Kidney (tissue), 14 donors: ENCODE results near the gene RBMS3. TPM values are rescaled to one million over a fixed set of nuclear protein-coding genes. Genes with fewer than 3 reads are reported as not detected.

Experiments
- DNase-seq, 5 donors: peaks; one replicate each; pipeline ENCODE4 v3.0.0-alpha.2; 2013 to 2020
- FAIRE-seq: peaks from 2 replicates; lab custom pipeline; 2012; peaks lifted over from hg19 to GRCh38; lab: Jason Lieb, UNC
- H3K27ac ChIP-seq, 2 donors: one replicate each; pipeline ENCODE4 v1.7.0; 2013; ENCODE audit warnings: low read depth in 2 of 2, low read length in 2 of 2, inconsistent platforms in 1 of 2
- H3K27me3 ChIP-seq: one replicate; pipeline ENCODE4 v1.7.1; 2013; ENCODE audit warnings: low read length, inconsistent platforms; ENCODE audit not compliant: control insufficient read depth, insufficient read depth
- H3K36me3 ChIP-seq, 3 donors: one replicate each; pipeline versions ENCODE4 v1.7.0 to v1.7.1; 2013; ENCODE audit warnings: low read length in 3 of 3, control low read depth in 1 of 3, inconsistent platforms in 1 of 3; ENCODE audit not compliant: insufficient read depth in 3 of 3, control insufficient read depth in 2 of 3
- H3K4me1 ChIP-seq, 3 donors: one replicate each; pipeline versions ENCODE4 v1.7.0 to v1.7.1; 2013; ENCODE audit warnings: low read length in 3 of 3, inconsistent platforms in 1 of 3, low read depth in 1 of 3; ENCODE audit not compliant: control insufficient read depth in 2 of 3, insufficient read depth in 2 of 3
- H3K4me3 ChIP-seq, 3 donors: one replicate each; pipeline versions ENCODE4 v1.7.0 to v1.8.1; 2013; ENCODE audit warnings: low read length in 3 of 3, control low read depth in 1 of 3, inconsistent platforms in 1 of 3
- H3K9ac ChIP-seq, 3 donors: one replicate each; pipeline versions ENCODE4 v1.7.0 to v1.7.1; 2013; ENCODE audit warnings: low read length in 3 of 3, control low read depth in 1 of 3, inconsistent platforms in 1 of 3
- H3K9me3 ChIP-seq, 3 donors: one replicate each; pipeline versions ENCODE4 v1.7.0 to v1.7.1; 2013; ENCODE audit warnings: low read length in 3 of 3, control low read depth in 1 of 3, inconsistent platforms in 1 of 3; ENCODE audit not compliant: control insufficient read depth in 2 of 3, insufficient read depth in 1 of 3
- CTCF ChIP-seq: IDR thresholded peaks from 3 replicates; pipeline ENCODE4 v1.5.1; 2012; ENCODE audit warnings: mild to moderate bottlenecking, moderate library complexity, borderline replicate concordance; ENCODE audit not compliant: insufficient read depth; ENCODE audit errors: extremely low read depth
- intact Hi-C: fragments of 100-400 bp; cut with DNase I; formaldehyde crosslinking; loops from one replicate; pipeline ENCODE4 v1.11.1; 2022
- polyA plus RNA-seq: library from polyadenylated mRNA; stranded (reverse); fragments of 350-450 nt; fragmentation: Illumina TruSeq; extraction: RNeasy Lipid Tissue Mini Kit (QIAGEN cat#74804); gene quantifications from one replicate; pipeline ENCODE4 v1.2.3, GENCODE V29; 2014; ENCODE audit warnings: low read depth, low replicate concordance; ENCODE audit not compliant: insufficient read depth
- total RNA-seq: library from RNA; stranded (reverse); fragmentation: NEBNext Ultra II Directional; extraction: Animal tissue kit (Norgen Biotek cat#: 25700); gene quantifications from one replicate; pipeline ENCODE4 v1.2.1, GENCODE V29; 2021
- donor health status: control.
- donor health status: control.
- donor health status: control.
- donor health status: control.
- donor health status: control.
- donor health status: DM: yes; HTN: yes; CAD: no.
- donor health status: Normal renal cell carcinoma (clear cell type).

The RBMS3 gene
- total and polyA plus RNA-seq, 2 donors from 2014 or later: 3.2 to 48.8 TPM

DNA sequence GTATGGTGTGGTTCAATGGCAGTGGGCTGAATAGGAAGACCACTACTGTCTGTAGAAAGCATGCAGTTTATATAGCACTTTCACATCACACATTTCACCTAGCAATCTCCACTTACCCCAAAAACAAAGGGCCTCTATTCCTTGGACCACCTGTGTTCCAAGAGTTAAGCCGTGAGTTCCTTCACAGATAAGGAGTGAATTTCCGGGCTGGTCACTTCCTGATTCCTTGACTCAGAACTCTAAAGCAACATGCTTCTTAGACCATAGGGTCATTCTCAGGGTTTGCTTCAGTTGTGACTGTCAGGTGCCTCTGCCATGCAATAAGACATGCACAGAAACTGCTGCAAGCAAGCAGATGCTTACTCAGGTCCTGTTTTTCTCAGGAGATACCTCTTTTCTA lies 737.0 kb downstream of the RBMS3 start:
- no peak for FAIRE-seq
- Histone ChIP-seq H3K4me3 (no peak overlapping the region), H3K36me3 (no peaks in the 10 kb centered on the region), H3K4me1 (no peaks in the 10 kb centered on the region), H3K9ac (no peak overlapping the region), H3K27ac (no peak overlapping the region), H3K27me3 (no peaks in the 10 kb centered on the region), H3K9me3 (no peaks in the 10 kb centered on the region)
- DNase-seq: no peak
- intact Hi-C loops: no loop called here
- TF ChIP-seq CTCF: no peak

DNA sequence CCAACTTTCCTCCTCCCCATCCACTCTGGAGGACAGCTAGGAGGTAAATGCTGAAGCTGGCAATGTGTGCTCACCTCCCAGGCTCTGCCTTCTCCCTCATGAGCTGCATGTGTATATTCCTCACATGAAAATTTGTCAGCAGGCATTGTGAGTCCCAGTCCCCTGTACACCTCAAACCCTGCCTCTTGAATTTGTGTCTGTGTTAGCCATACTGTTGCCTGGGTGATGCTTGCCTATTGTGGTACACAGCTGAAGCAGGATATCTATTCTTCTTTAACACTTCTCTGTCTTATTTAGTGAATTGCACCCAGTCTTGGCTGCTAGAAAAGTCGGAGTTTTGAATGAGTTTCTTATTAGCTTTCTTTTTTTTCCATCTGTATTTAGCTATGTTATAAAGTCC lies 739.5 kb downstream of the RBMS3 start:
- H3K4me3 ChIP-seq: no peak overlapping the region
- H3K9ac ChIP-seq: no peak overlapping the region
- H3K4me1 ChIP-seq: no peaks in the 10 kb centered on the region
- intact Hi-C loops: no loop called here
- FAIRE-seq: no peak
- H3K27me3 ChIP-seq: no peaks in the 10 kb centered on the region
- H3K27ac ChIP-seq: no peak overlapping the region
- no peaks in the 10 kb centered on the region for H3K9me3 ChIP-seq
- no peak for DNase-seq
- H3K36me3 ChIP-seq: no peaks in the 10 kb centered on the region
- TF ChIP-seq CTCF: no peak

- Histone ChIP-seq H3K36me3 (no peaks in the 10 kb centered on the region), H3K9ac (no peak overlapping the region), H3K9me3 (no peaks in the 10 kb centered on the region), H3K27me3 (no peaks in the 10 kb centered on the region), H3K4me1 (no peaks in the 10 kb centered on the region), H3K4me3 (no peak overlapping the region), H3K27ac (no peak overlapping the region)
- FAIRE-seq (no peak), DNase-seq (no peak)
- intact Hi-C loops: no loop called here
- no peak for TF ChIP-seq CTCF
Measured at GRCh38 chr3:30024466-30024865, 743.6 kb downstream of the RBMS3 start.

DNA sequence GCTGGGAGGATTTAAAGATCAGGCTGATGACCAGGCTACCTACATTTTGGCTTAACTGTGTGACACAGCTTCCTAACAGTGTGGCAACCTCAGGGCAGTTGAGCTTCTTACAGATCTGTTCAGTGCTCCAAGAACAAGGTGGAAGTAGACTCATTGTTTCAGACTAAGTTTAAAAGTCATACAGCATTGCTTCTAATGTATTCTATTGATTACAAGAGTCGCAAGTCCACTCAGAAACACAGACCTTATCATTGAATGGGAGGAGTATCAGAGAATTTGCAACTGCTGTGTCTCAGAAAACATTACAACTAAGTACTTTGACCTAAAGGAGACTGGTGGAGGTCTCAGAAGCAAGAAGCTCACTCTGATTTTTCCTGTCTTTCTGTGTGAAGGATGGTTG lies 746.0 kb downstream of the RBMS3 start:
- DNase-seq: no peak
- no peak overlapping the region for H3K27ac ChIP-seq
- TF ChIP-seq CTCF: no peak
- FAIRE-seq: no peak
- intact Hi-C loops: no loop called here
- no peak overlapping the region for H3K9ac ChIP-seq
- H3K27me3 ChIP-seq: no peaks in the 10 kb centered on the region
- no peaks in the 10 kb centered on the region for H3K9me3 ChIP-seq
- no peaks in the 10 kb centered on the region for H3K4me1 ChIP-seq
- no peak overlapping the region for H3K4me3 ChIP-seq
- H3K36me3 ChIP-seq: no peaks in the 10 kb centered on the region
